ENCODE results near the gene FAM114A1.
"Not testable (repeated sequence)": the region's sequence is repeated elsewhere in the genome, so short reads cannot be mapped to it uniquely, and the experiment has no call there.

Gene FAM114A1

DNA sequence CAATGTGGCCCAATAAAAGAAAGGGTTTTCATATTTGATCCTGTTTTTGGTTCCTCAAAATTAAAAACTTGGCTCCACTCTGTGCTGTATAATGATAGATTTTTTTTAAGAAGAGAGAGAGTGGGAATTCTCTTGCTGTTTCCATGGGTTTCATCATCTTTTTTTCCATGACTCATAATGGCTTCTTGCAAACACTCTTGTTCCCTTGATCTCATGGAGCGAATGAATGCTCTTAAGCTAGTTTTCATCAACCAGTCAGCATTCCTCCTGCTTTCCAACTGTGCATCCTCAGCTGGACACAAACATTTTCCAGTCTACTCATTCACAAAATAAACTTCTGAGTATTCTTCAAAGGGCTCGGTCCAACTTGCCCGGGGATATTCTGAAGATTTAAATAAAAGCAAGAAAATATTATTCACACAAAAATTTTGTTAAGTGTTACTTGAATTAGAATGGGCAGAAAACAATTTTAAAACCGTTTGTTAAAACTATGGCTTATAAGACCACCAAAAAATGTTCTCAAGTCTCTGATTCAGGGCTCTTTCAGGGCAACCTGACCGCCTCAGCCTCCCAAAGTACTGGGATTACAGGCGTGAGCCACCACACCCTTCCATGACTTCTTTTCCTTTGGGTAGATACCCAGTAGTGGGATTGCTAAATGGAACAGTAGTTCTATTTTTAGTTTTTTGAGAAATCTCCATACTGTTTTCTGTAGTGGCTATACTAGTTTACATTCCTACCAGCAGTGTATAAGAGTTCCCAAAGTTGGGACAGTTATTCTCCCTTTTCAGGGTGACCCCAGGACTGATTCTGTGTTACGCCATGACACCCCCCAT, 99.9 kb downstream of the FAM114A1 start:
- DNase-seq (ENCODE audit: low spot score): no peak

GRCh38 chr4:38968668-38969067, 101.1 kb downstream of the FAM114A1 start:
- DNase-seq (ENCODE audit: low spot score): no peak

- DNase-seq (ENCODE audit: low spot score): no peak
Measured at GRCh38 chr4:38976308-38976707, 108.7 kb downstream of the FAM114A1 start.

GRCh38 chr4:38979081-38979480, 111.5 kb downstream of the FAM114A1 start:
- DNase-seq (ENCODE audit: low spot score): no peak

DNA sequence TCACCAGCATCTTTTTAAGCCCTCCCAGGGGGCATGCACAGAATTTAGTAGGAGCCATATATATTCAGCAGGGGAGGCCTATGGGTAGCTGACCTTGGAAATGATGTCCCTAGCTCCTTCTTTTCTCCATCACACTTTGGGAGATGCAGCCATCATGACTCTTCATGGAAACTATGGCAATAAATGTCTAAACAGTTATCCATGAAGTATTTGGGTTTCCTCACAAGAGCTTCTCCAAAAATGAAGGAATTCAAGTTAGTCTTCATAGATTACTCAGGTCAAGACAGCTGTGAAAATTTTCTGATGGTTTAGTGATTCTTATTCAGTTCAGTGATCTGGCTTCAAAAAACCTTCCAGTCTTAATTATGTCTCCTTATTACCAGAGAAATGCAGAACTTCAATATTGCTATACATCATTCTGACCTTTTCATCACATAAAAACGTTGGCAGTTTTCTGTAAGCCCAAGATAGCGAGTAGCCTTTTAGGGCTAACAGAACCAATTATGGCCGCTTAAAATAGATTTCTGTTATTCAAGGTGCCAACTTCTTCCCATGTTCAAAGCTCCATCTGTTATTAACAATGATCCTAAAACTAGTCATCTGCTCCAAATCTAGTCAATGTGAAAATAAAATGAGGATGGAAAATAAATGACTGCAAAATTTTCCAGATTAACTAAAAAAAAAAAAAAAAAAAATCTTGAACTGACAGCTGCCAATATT, 112.1 kb downstream of the FAM114A1 start:
- DNase-seq (ENCODE audit: low spot score): no peak

GRCh38 chr4:38980903-38981676, 113.5 kb downstream of the FAM114A1 start:
- no peak for DNase-seq (ENCODE audit: low spot score)

DNA sequence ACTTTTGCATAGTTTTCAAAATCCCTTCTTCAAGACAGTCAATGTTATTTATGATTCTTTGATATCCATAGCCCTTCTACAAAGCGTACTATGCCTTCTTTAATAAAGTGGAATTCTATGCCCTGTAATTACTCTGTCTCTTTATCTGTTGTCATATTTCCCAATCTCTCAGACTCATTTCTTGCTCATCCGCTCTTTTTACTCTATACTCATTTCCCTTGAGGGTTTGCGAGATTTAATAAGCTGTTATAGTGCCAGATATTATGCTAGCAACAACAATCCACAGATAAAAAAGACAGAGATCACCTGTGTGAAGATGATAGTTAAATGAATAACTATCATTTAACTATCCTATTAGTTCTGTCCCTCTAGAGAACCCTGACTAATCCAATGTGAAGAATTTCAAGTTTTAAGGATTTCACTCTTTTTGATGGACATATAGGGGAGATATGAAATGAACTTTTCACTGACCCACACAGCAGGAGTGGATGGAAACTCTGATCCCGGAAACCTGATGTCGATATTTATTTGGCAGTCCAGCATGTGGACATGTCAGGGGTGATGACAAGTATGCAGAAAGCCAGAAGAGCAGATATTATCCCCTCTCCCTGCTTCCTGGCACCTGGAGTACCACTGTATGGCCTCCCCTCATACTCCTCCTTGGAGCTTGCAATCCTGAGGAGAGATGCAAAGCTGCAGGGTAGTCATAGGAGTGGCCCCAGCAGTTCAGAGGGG, 114.9 kb downstream of the FAM114A1 start:
- DNase-seq (ENCODE audit: low spot score): no peak

DNA sequence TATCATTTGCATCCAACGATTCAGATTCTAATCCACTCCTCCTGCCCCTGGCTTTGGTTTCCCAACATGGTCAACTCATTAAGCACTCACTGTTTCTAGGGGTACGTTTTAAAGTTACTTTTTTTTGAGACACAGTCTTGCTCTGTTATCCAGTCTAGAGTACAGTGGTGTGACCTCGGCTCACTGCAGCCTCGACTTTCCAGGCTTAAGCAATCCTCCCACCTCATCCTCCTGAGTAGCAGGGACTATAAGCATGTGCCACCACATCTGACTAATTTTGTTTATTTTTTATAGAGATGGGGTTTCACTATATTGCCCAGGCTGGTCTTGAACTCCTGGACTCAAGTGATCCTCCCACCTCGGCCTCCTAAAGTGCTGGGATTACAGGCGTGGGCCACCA, 115.7 kb downstream of the FAM114A1 start:
- no peak for DNase-seq (ENCODE audit: low spot score)

DNA sequence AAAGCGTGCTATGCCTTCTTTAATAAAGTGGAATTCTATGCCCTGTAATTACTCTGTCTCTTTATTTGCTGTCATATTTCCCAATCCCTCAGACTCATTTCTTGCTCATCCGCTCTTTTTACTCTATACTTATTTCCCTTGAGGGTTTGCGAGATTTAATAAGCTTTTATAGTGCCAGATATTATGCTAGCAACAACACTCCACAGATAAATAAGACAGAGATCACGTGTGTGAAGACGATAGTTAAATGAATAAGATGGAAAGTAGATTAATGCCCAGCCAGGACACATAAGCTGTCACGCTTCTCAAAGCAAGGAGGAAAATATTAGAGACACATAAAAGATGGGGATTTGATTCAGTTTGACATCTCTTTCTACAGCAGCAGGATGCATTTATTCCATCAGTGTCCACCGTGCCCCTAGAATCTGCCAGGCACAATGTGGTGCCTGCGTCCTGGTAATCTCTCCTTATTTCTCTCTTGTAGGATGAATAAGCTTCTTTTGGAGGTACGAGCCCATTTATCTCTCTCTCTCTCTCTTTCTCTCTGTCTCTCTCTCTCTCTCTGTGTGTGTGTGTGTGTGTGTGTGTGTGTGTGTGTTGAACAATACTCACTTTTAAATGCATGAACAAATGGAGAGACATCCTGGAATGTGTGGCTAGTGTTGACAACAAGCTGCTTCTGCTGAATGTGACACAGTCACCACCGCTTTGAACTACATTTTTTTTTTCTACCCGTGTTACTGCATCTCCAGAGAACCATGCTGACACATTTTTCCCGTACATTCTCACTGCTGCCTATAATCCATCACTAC, 116.4 kb downstream of the FAM114A1 start:
- no peak for DNase-seq (ENCODE audit: low spot score)

DNA sequence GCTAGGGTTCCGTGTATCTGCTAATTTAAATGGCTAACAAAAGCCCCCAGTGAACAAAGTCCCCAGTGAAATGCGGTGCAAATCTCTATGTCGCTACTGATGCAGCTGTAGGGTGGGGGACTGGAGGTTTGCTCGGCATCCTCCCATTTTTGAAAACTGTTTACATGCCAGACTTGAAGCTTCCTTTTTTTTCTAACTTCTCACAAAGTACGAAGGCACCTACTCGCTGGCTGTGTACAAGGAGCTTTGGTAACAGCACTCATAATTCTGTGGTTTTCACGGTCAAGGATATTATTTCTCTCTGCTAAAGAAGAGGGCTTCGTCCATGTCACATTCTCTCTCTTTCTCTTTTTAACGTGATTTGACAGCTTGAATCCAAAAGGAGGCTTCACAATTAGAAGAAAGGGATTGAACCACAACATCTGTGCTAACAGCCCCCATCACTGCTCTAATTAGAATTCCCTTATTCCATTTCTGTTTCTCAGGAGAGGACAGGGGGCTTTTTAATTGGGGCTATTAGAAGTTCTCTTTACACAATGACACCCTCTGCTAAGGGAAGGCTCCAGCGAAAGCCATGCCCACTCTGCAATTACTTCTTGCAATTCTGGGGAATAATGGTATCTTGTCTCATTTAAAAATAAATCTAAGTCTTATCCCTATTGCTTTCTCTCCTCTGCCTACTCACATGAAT, 117.9 kb downstream of the FAM114A1 start:
- no peak for DNase-seq (ENCODE audit: low spot score)

- no peak for DNase-seq (ENCODE audit: low spot score)
Measured at GRCh38 chr4:38987491-38987890, 119.9 kb downstream of the FAM114A1 start.

DNA sequence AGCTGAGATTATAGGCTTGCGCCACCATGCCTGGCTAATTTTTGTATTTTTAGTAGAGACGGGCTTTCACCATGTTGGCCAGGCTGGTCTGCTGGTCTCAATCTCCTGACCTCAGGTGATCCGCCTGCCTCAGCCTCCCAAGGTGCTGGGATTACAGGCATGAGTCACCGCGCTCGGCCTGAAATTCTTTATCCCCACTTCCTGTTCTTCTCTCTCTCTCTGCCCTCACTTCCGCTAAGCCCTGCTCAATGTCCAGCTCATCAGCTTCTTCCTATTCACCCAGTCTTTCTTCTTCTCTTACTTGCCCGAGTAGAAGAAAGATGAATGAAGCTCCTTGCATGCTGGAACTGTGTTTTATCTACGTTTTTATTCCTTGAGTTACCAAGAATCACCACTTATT, 120.7 kb downstream of the FAM114A1 start:
- not testable (repeated sequence) for DNase-seq (ENCODE audit: low spot score)

GRCh38 chr4:38989487-38989886, 121.9 kb downstream of the FAM114A1 start:
- DNase-seq (ENCODE audit: low spot score): no peak

DNA sequence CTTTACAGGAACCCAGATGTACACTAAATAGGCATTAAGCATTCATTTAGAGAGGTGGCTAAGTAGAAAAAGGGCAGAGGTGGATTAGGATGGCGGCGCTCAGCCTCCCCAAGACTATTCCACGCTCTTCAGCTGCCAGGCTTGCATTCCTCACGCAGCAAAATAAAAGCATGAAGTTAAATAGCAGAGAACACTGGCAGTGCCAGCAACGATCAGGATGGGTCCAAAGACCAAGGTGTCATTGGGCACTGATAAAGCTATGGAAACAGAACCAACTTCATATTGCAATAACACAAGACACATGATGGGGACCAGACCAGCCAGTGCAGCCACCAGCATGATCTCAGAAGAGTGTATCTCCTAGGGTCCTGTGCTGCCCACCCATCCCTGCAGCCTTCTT, 122.6 kb downstream of the FAM114A1 start:
- DNase-seq (ENCODE audit: low spot score): no peak

DNA sequence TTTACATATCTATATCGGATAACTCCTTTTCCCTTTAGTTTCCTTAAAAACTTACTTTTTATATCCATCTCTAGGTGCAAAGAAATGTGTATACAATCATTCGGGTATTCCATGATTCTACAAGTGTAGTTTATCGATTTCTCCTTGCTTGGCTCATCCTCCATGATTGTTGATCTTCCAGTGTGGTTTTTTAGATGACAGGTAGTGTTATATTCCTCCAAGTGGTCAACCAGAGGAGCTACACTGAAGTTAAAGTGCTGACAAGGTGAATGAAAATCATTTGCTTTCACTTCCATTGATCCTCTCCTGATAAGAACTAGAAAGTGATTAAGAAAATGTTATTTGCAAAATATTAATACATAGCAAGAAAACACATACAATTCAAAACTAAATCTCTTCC, 126.1 kb downstream of the FAM114A1 start:
- peak; percentile 11 for DNase-seq (ENCODE audit: low spot score)

DNA sequence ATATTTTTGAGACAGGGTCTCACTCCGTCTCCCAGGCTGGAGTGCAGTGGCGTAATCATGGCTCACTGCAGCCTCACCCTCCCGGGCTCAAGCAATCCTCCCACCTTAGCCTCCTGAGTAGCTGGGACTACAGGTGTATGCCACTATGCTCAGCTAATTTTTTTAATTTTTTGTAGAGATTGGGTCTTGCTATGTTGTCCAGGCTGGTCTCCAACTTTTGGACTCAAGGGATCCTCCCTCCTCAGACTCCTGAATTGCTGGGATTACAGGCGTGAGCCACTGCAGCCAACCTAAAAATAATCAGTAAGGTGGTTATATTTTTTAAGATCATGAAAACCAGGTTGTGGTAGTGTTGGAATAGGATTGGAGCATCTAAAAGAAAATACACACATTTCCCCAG, 126.5 kb downstream of the FAM114A1 start:
- no peak for DNase-seq (ENCODE audit: low spot score)
